DMS 273 treated with DMSO at 0.1 percent for 48 hours (cell line): ENCODE measurements around the gene ABCD3.

Experiments
- DNase-seq: peaks from one replicate; lab custom pipeline; 2025; lab: John Stamatoyannopoulos, UW

Gene ABCD3

GRCh38 chr1:94526152-94526980 is 108.2 kb downstream of the ABCD3 start:
- no peak for DNase-seq

DNA sequence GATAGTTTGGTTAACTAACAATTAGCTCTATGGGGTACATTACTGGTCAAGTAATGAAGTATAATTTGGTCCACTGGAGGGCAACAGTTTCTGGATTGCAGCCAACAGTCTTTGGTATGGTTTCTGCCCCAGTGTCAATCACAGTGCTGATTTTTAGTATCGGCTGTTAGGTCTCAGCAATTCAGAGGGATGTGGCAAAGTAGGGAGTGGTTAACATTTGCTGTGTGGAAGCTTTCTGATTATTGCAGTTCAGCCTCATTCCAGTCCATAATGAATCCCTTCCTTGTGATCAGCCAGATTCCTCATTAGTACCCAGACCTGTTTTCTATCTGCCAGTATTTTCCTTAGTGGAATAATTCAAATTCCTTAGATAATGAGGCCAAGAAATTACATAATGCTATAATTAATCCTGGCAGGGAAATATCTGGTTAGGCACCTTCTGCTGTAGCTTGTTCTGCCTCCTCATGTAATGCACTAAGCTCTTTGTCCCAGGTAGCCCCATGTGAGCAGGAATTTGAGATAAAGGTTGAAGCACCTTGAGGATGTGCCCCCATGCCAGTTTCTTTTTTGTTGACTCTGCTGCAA is 109.3 kb downstream of the ABCD3 start:
- no peak for DNase-seq

GRCh38 chr1:94528299-94528698 is 110.1 kb downstream of the ABCD3 start:
- peak; percentile 29 for DNase-seq

- no peak for DNase-seq
Observed at GRCh38 chr1:94528826-94529225, 110.6 kb downstream of the ABCD3 start.

- no peak for DNase-seq
Observed at GRCh38 chr1:94529416-94529815, 111.2 kb downstream of the ABCD3 start.

DNA sequence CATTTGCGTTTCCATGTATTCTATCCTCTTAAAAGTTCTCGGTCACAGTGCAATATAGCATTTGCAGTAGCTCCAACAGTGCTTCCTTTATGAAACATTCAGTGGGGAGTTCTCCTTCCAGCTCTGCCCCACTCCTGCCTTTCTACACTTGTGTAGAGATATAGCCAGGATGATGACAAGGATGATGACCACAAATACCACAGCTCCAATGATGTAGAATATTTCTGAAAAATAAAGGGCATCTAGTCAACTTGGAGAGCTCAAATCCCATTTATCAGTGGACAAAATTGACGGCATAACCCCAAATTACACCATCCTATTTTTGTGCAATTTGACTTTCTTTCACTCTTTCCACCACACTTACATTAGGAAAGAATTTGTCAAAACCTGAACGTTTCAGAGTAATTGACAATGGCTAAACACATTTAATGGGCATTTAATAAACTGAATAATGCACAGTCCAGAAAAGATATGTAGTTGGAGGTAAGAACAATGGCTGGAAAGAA is 112.2 kb downstream of the ABCD3 start:
- DNase-seq, result no peak

DNA sequence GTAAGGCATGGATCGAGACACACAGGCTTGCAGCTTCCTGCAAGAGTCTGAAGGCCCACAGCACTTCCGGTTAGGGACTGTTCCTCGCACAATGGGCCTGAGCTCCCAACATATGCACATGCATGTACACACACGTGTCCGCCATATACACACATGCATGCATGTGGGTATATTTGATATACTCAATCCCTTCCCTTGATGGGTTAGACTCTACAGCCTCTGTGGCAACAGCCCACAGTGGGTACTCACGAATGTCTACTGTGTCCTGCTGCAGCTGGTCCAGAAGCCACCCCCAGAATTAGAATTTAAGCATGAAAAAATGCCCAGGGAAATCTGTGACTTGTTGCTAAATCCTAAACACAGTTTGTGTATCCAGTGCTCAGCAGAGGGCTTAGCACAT is 113.5 kb downstream of the ABCD3 start:
- DNase-seq, result no peak

GRCh38 chr1:94532077-94532476 is 113.9 kb downstream of the ABCD3 start:
- DNase-seq, result no peak

- no peak for DNase-seq
Observed at GRCh38 chr1:94535095-94535494, 116.9 kb downstream of the ABCD3 start.

- no peak for DNase-seq
Observed at GRCh38 chr1:94535879-94536278, 117.7 kb downstream of the ABCD3 start.

- no peak for DNase-seq
Observed at GRCh38 chr1:94537254-94537653, 119.1 kb downstream of the ABCD3 start.

DNA sequence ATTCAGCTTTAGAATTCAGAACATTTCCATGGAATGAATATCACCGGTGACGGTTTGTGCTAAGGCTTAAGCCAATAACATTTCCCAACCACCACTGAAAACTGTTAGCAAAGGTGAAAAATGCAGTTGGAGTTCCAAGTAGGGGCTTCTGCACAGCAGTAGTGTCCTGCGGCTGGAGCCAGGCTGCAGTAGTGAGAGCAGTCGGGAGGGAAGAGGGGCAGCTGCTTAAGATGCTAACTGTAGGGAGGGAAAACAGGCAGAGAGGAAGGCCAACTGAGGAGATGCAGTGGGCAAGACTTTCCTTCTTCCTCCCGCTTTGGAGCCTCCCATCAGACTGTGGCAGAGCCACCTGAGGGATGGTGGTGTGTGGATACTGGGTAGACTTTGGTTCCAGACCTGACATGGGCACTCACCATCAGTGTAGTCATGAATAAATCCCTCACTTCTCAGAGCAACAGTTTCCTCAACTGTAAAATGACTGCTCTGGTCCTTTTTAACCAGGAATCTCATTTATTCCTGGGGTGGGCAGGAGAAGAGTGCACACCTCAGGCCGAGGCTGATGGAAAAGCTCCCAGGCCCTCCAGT is 120.1 kb downstream of the ABCD3 start:
- no peak for DNase-seq

DNA sequence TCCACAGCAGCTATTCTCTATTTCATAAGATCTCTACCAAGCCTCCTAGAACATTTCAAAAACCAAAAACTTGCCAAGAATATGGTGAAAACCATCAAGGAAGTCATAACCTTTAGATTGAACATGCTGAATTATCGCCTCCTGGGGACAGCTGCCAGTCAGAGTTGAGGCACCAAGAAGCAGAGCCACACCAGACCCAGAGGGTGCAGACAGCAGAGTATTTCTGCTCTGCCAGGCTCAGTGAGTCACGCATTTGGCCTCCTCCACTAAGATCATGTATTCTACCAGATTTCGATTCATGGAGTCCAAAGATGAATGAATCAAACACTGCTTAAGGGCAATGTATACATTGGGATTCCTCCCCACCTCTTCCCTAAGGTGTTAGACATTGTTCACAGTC is 121.3 kb downstream of the ABCD3 start:
- no peak for DNase-seq

GRCh38 chr1:94540440-94541245 is 122.5 kb downstream of the ABCD3 start:
- DNase-seq, result no peak

DNA sequence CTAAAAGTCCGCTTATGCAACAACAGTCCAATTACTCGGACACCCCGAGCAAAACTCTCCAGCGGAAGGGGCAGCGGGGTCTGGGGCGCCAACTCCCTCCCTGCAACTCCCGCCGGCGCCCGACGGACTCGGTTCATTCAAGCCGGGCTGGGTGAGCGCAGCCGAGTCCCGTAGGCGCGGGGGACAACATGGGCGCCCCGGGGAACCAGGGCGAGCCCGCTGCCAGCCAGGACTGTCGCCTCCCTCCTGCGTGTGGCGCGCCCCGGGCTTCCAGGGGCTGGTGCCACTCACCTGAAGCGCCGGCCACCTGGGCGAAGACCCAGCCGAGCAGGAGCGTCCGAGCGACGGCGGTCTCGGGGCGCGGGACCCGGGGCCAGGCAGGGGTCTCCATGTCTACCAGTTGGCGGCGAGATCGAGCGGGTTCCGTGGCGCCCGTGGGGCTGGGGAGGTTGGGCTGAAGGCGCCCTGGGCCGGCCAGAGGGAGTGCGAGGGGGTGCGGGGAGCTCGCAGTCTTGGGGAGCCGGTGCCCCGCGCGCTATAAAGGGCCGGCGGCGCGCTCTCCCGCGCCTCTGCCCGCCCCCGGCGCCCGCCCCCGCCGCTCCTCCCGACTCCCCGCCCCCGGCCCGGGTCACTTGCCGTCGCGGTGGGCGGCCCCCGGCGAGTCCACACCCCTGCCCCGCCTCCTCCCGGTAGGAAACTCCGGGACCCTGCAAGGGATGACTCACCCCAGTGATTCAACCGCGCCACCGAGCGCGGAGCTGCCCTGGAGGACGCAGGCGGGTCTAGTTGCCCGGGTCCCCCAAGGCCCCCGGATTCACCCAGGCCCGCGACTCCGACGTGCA is 123.3 kb downstream of the ABCD3 start, which contains the start of gene F3:
TSS of gene F3 (minus strand) at position 514 of the 842 bp plus-strand sequence. CDS start at position 391, 123 bp downstream.
- peak; percentile 27 for DNase-seq

DNA sequence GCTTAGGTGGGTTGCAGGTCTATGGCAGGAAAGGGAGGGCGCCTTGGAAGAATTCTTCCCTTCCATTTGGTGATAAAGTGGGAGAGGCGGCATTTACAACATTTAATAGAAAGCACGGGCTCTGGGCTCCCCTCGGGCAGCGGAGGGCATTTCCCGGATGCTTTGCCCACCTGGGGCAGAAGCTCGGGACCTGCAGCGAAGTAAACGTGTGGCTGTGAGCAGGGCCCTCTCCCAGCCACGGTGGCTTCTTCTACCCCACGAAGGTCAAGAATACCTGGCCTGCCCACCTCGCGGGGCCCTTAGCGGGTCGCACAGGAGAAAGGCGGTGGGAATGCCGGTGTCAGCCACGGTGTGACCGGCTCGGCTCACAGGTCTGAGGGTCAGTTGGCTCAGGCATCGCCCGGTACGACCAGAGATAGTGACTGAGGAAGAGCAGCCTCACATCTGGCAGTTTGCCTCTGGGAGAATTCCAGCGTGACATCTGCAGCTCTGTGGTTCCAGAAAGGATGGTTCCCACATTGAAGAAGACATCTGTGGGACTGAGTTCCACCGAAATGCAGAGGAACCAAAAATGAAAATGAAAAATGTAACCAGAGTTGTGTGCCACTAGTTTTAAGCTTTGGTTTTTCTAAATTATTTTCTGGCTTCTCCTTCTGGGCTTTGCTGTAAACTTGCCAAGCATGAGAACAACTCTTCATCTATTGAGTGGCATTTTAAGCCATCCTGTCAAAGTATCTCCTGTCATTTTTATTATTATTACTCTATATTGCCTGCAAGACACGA is 124.1 kb downstream of the ABCD3 start:
- DNase-seq, result no peak

DNA sequence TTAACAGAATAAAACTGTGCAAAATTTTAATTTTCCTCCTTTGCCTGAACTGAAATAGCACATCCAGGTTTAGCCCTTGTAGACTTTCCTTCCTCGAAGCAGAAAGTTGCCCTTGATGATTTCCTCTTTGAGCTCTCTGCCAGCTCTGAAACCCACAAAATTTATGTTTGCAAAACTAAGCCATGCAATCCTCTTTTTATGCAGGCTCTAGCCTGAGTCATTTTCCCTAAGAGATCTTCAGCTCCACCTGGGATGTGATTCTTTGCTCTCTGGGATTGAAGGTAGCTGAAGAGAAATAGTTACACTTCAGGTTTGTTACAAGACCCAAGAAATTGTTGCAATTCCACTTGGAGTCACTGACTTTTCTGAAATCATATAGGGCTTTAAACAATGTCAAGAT is 124.8 kb downstream of the ABCD3 start:
- no peak for DNase-seq

DNA sequence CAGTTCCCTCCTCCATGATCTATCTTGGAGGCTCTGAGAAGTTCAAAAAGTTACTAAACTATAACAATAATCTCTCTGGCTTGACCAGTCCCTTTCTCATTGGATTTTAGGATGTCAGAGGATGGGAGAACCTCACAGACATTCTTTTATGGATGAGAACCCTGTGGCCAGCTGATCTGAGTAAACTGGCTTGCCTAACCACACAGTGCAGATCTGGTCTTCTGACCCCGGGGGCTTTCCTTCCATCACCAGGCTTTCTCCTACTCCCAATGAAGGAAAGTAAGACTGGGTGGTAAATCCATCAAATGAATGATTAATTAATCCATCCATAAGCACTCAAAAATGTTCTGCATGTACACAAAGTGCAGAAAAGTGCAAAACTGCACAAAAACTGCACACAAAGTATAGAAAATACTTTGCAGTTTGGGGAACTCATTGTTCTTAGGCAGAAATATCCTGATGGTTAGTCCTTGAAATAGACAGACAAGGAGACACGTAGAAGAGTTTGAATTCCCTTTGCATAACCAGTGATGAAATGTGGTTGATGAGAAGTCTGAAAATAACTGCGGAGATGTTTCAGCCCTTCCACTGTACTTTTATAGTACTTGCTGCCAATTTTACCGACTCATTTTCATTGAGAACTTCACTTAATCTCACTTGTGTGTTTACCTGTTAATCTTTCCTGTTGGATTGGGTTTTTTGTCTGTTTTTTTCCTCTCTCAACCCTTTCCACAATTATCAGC is 125.9 kb downstream of the ABCD3 start:
- no peak for DNase-seq

- DNase-seq, result no peak
Observed at GRCh38 chr1:94544706-94545490, 126.7 kb downstream of the ABCD3 start.
